Measurements from ENCODE around the gene CDK15.
A peak's percentile ranks its signal among the peaks of the same experiment; 100 is the strongest.

Gene CDK15

DNA sequence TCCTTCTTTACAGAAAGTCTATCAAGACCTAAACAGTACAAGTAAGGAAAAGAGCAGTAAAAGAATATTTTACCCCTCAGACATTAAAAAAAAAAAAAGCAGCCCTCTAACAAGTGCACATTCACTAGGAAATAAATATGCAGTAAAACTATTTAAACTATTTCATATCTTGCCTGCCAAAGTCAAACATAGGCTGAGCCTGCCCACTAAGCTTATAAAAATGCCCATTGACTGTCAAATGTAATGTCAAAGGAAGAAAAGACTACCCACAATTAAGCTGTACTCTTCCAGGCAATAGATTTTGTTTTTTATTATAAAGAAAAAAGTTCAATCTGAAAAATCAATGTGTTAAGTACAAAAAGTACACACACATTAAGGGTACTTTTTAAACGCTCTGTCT is 37.4 kb upstream of the CDK15 start:
- in situ Hi-C loops (cut with HindIII; ENCODE audit: low sequenced_read_pairs) = no loop called here
- H3K4me3 ChIP-seq (ENCODE audit: low read depth, low read length) = no peak overlapping the region
- peak; percentile 28 for DNase-seq (ENCODE audit: low read depth)
- TF ChIP-seq, protein P1, sequence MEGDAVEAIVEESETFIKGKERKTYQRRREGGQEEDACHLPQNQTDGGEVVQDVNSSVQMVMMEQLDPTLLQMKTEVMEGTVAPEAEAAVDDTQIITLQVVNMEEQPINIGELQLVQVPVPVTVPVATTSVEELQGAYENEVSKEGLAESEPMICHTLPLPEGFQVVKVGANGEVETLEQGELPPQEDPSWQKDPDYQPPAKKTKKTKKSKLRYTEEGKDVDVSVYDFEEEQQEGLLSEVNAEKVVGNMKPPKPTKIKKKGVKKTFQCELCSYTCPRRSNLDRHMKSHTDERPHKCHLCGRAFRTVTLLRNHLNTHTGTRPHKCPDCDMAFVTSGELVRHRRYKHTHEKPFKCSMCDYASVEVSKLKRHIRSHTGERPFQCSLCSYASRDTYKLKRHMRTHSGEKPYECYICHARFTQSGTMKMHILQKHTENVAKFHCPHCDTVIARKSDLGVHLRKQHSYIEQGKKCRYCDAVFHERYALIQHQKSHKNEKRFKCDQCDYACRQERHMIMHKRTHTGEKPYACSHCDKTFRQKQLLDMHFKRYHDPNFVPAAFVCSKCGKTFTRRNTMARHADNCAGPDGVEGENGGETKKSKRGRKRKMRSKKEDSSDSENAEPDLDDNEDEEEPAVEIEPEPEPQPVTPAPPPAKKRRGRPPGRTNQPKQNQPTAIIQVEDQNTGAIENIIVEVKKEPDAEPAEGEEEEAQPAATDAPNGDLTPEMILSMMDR (IDR thresholded peaks at IDR 0.05; ENCODE audit: low read depth, low read length, missing control alignments) = no peak

DNA sequence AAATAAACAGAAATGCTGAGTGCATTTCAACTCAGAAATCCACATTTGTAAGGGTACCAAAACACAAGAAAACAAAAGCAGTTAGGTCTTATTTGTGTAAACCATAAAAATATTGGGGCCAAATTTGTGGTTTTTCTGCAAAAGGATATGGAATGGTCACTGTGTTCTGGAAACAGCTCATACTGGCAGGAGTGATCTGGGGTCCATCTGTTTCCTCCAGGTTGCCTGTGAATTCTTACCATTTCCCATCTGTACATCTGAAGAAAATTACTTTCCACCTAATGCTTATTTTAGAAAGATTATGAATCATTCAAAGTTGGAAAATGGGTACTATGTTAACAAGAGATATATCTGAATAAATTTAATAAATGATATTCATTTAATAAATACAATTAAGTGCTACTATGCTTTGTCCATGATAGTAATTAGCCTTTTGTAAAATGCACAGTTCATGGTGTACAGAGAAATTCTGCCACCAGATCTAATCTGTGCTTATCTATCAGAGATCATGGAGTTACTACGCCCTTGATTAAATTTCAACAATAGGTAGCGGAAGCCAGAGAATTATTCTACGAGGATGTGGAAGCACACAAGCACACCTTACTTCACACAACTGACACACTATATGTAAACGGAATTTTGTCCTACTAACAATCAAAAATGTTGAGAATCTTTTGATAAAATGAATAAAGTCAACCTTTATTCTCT is 36.5 kb upstream of the CDK15 start:
- TF ChIP-seq, protein P1 (IDR thresholded peaks at IDR 0.05; ENCODE audit: low read depth, low read length, missing control alignments) = no peak
- DNase-seq (ENCODE audit: low read depth) = no peak
- H3K4me3 ChIP-seq (ENCODE audit: low read depth, low read length) = no peak overlapping the region
- in situ Hi-C loops (cut with HindIII; ENCODE audit: low sequenced_read_pairs) = no loop called here

DNA sequence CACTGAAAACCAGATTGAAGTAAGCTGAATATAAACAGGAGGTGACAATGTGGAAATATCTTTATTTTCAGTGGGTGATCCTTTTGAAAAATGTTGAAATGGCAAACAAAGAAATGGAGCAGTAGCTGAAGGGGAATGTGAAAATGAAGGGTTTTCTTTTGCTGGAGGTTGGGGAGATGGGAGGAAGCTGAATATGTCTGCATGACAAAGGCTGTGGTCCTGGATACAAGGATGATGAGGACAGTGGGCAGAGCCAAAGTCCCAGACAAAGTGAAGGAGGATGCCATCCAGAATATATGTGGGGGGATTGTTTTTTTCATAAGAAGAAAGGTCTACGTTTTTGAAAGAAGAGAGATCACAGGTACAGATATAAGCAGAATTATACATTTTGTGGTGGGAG is 32.3 kb upstream of the CDK15 start:
- in situ Hi-C loops (cut with HindIII; ENCODE audit: low sequenced_read_pairs) = no loop called here
- DNase-seq (ENCODE audit: low read depth) = no peak
- TF ChIP-seq, protein P1 (IDR thresholded peaks at IDR 0.05; ENCODE audit: low read depth, low read length, missing control alignments) = no peak
- H3K4me3 ChIP-seq (ENCODE audit: low read depth, low read length) = no peak overlapping the region

DNA sequence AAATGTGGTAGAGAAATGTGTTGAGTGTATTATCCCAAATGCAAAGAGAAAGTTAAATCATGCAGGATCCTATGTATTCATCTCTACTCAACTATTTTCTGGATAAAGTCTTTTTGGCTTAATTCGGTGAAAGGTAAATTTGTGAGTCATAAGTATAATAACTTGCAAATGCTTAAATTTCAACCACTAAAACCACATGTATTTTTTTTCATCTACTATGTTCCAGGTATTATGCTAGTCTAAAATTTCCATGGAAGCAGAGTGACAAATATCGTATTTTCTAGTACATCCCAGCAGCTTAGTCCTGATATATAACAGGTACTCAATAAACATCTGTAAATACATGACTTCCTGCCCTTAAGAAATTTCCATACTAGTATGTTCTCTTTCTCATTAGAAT is 31.8 kb upstream of the CDK15 start:
- DNase-seq (ENCODE audit: low read depth) = no peak
- in situ Hi-C loops (cut with HindIII; ENCODE audit: low sequenced_read_pairs) = no loop called here
- no peak overlapping the region for H3K4me3 ChIP-seq (ENCODE audit: low read depth, low read length)
- TF ChIP-seq, protein P1 (IDR thresholded peaks at IDR 0.05; ENCODE audit: low read depth, low read length, missing control alignments) = no peak

DNA sequence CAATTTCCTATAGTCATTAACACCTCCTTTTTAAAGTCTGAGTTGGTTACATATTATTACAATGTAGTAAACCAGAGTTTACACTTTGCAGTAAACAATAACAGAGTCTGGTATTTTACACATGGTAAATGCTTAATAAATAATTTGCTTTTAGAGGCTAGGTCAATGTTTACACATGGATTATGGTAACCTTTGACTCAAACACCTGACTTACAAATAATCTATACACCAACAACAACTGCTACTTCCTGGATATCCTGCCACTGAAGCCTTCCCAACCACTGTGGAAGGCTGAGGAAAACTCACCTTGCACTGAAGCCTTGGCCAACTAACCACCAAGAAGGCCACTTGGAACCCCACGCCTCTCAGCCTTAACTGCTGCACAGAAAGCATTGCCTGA is 31.0 kb upstream of the CDK15 start:
- in situ Hi-C loops (cut with HindIII; ENCODE audit: low sequenced_read_pairs) = no loop called here
- DNase-seq (ENCODE audit: low read depth) = no peak
- no peak overlapping the region for H3K4me3 ChIP-seq (ENCODE audit: low read depth, low read length)
- TF ChIP-seq, protein P1 (IDR thresholded peaks at IDR 0.05; ENCODE audit: low read depth, low read length, missing control alignments) = no peak

DNA sequence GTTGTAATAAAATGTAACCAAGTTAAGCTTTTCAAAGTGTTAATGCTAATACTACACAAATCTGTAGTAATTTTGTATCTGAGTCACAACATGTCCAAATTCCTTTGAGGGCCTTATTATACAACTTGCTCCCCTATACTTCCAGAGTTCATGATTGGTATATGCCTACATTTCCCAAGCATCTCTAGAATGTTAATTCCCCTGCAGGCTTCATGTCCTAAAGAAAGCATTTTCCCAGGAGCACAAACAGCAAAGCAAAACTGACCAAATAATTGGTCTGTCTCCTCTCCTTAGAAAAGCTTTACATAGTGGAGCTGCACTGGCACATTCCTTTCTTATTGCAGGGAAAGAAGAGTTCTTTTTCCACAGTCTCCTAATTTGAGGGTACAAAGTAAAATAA is 29.3 kb upstream of the CDK15 start:
- TF ChIP-seq, protein P1 (IDR thresholded peaks at IDR 0.05; ENCODE audit: low read depth, low read length, missing control alignments) = no peak
- in situ Hi-C loops (cut with HindIII; ENCODE audit: low sequenced_read_pairs) = no loop called here
- DNase-seq (ENCODE audit: low read depth) = no peak
- H3K4me3 ChIP-seq (ENCODE audit: low read depth, low read length) = no peak overlapping the region

All from astrocyte of the cerebellum (primary cell).